Mucosa of descending colon (tissue), 3 donors: ENCODE results near the gene CZIB. TPM values are rescaled to one million over a fixed set of nuclear protein-coding genes. Genes with fewer than 3 reads are reported as not detected.
"Not testable (repeated sequence)": the region's sequence is repeated elsewhere in the genome, so short reads cannot be mapped to it uniquely, and the experiment has no call there.

ENCODE experiments used
- ATAC-seq: fragments of 200-7000 bp; cut with Tn5 transposase; one replicate; pipeline ENCODE4 v1.9.1; 2020; ENCODE audit warnings: mild to moderate bottlenecking, moderate library complexity
- DNase-seq, 3 donors: peaks; one replicate each; pipeline ENCODE4 v3.0.0-alpha.2; 2020
- H3K36me3 ChIP-seq: fragments of 200-600 bp; one replicate; pipeline ENCODE4 v1.8.0; 2021; ENCODE audit warnings: low read depth, mild to moderate bottlenecking
- H3K4me1 ChIP-seq: fragments of 200-600 bp; one replicate; pipeline ENCODE4 v1.8.0; 2021; ENCODE audit warnings: low read depth, mild to moderate bottlenecking
- H3K4me3 ChIP-seq: fragments of 200-600 bp; one replicate; pipeline ENCODE4 v1.8.0; 2021; ENCODE audit warnings: mild to moderate bottlenecking
- H3K9me3 ChIP-seq: fragments of 200-600 bp; one replicate; pipeline ENCODE4 v1.8.0; 2021; ENCODE audit warnings: mild to moderate bottlenecking
- CTCF ChIP-seq: fragments of 200-600 bp; IDR thresholded peaks from one replicate; pipeline ENCODE4 v1.8.0; 2022; ENCODE audit warnings: antibody characterized with exemption, mild to moderate bottlenecking
- intact Hi-C, 2 donors: fragments of 100-400 bp; cut with DNase I in 1 of 2; cut with micrococcal nuclease in 1 of 2; formaldehyde crosslinking; loops; one replicate each; pipeline versions ENCODE4 v1.11.0 to v1.11.1; 2022; cut with DNase I, micrococcal nuclease
- total RNA-seq, 3 donors: library from RNA; stranded (reverse); fragmentation: NEBNext Ultra II Directional in 2 of 3; extraction: Animal tissue kit (Norgen Biotek cat#: 25700) in 2 of 3; gene quantifications; one replicate each; pipeline versions ENCODE4 v1.2.1 to v1.2.4, GENCODE V29; 2021 to 2023
- donor health status: DM: no; HTN: no; CAD: no; lungs with moderate emphysema.
- donor health status: DM: no; HTN: no; CAD: no.
- donor health status: DM: no; HTN: yes; CAD: no.

Gene CZIB
- total RNA-seq, 3 donors from 2014 or later: 38.1 to 65.7 (median 40.6) TPM

- H3K4me3 ChIP-seq: no peak overlapping the region
- intact Hi-C loops: no loop called here
- H3K4me1 ChIP-seq: peaks cover 18% of the 10 kb centered on the region
- no peak for TF ChIP-seq CTCF
- DNase-seq (peak in 2 of 3 donors; percentile 59 to 72), ATAC-seq (peak; percentile 62)
- no peaks in the 10 kb centered on the region for H3K9me3 ChIP-seq
- H3K36me3 ChIP-seq: no peaks in the 10 kb centered on the region
Measured at GRCh38 chr1:53186533-53186932, 33.9 kb downstream of the CZIB start.

GRCh38 chr1:53185955-53186297, 34.5 kb downstream of the CZIB start:
- DNase-seq, H3K36me3 ChIP-seq, H3K4me3 ChIP-seq, ATAC-seq, H3K9me3 ChIP-seq, intact Hi-C loops: not testable (repeated sequence)
- H3K4me1 ChIP-seq: peaks cover 18% of the 10 kb centered on the region

- peaks cover 18% of the 10 kb centered on the region for H3K4me1 ChIP-seq
- intact Hi-C loops: no loop called here
- no peaks in the 10 kb centered on the region for H3K9me3 ChIP-seq
- ATAC-seq (peak; percentile 92), DNase-seq (peak; percentile 80 to 87 (median 82))
- no peak overlapping the region for H3K4me3 ChIP-seq
- no peak for TF ChIP-seq CTCF
- H3K36me3 ChIP-seq: no peaks in the 10 kb centered on the region
Measured at GRCh38 chr1:53183095-53183990, 37.1 kb downstream of the CZIB start.

- intact Hi-C loops: no loop called here
- Histone ChIP-seq H3K36me3 (no peaks in the 10 kb centered on the region), H3K4me3 (no peak overlapping the region), H3K4me1 (peaks cover 18% of the 10 kb centered on the region), H3K9me3 (no peaks in the 10 kb centered on the region)
- DNase-seq (no peak), ATAC-seq (peak; percentile 18)
- no peak for TF ChIP-seq CTCF
Measured at GRCh38 chr1:53182716-53183094, 37.7 kb downstream of the CZIB start.

DNA sequence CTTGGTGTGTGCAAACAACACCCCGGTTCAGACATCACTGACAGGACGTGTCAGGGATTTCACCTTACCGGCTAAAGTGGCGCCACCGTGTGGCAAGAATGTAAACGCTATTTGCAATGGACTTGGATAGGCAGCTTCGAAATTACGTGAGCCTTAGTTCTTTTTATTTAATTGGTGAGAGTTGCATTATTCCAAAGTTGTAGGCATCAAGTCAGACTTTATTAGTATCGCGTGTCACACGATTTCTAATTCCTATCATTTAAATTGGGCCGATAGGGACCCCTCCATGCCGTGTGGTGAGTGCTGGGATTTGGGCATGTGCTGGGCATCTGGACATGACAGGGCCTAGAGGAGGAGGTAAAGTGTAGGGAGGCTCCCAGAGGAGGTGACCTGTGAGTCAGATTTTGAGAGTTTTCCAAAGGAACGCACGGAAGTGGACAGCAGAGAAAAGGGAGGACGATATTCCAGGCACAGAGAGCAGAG, 38.3 kb downstream of the CZIB start:
- no peak overlapping the region for H3K4me3 ChIP-seq
- ATAC-seq: peak; percentile 64
- peak; percentile 80 to 97 (median 90) for DNase-seq
- no peaks in the 10 kb centered on the region for H3K9me3 ChIP-seq
- intact Hi-C loops: no loop called here
- no peaks in the 10 kb centered on the region for H3K36me3 ChIP-seq
- peak; percentile 75 for TF ChIP-seq CTCF
- peaks cover 18% of the 10 kb centered on the region for H3K4me1 ChIP-seq

- Histone ChIP-seq H3K4me3 (no peak overlapping the region), H3K9me3 (no peaks in the 10 kb centered on the region), H3K4me1 (peaks cover 13% of the 10 kb centered on the region), H3K36me3 (no peaks in the 10 kb centered on the region)
- intact Hi-C loops: no loop called here
- DNase-seq (no peak), ATAC-seq (no peak)
- TF ChIP-seq CTCF: no peak
Measured at GRCh38 chr1:53180951-53181350, 39.5 kb downstream of the CZIB start.
